Natural killer cell treated with Interleukin-12 subunit alpha and Interleukin-12 subunit beta and Interleukin-15 and Interleukin-18, amount 100 ng/mL, for 72 hours (primary cell): ENCODE data around the gene ATP6V0D1. TPM values are rescaled to one million over a fixed set of nuclear protein-coding genes. Genes with fewer than 3 reads are reported as not detected.
"Not testable (repeated sequence)": the region's sequence is repeated elsewhere in the genome, so short reads cannot be mapped to it uniquely, and the experiment has no call there.

Experiments
- ATAC-seq, 2 donors: fragments of 150-1000 bp; cut with Tn5 transposase in 1 of 2; sonication (Bioruptor Pico), chemical (Tn5 transposase) in 1 of 2; 2 replicates each; pipeline ENCODE4 v1.10.0; 2021
- DNase-seq: peaks from one replicate; pipeline ENCODE4 v3.0.0; 2022; ENCODE audit warnings: low spot score
- H3K27ac Mint-ChIP-seq, 2 donors: 1 replicate in 1 of 2; 2 replicates in 1 of 2; pipeline ENCODE4 v1.8.0; 2022; ENCODE audit warnings: mixed read lengths in 2 of 2, mild to moderate bottlenecking in 1 of 2, moderate library complexity in 1 of 2
- H3K27me3 Mint-ChIP-seq, 2 donors: 1 replicate in 1 of 2; 2 replicates in 1 of 2; pipeline ENCODE4 v1.8.0; 2022; ENCODE audit warnings: mixed read lengths in 2 of 2
- H3K36me3 Mint-ChIP-seq: one replicate; pipeline ENCODE4 v1.8.0; 2022; ENCODE audit warnings: mixed read lengths
- H3K4me1 Mint-ChIP-seq, 2 donors: 1 replicate in 1 of 2; 2 replicates in 1 of 2; pipeline ENCODE4 v1.8.0; 2022; ENCODE audit warnings: low read depth in 2 of 2, mixed read lengths in 2 of 2, mild to moderate bottlenecking in 1 of 2
- H3K4me3 Mint-ChIP-seq: one replicate; pipeline ENCODE4 v1.8.0; 2022; ENCODE audit warnings: mixed read lengths
- H3K9me3 Mint-ChIP-seq: 2 replicates; pipeline ENCODE4 v1.8.0; 2022; ENCODE audit warnings: mixed read lengths
- total RNA-seq, 2 donors: library from RNA; stranded (reverse); gene quantifications; one replicate each; pipeline ENCODE4 v1.2.3, GENCODE V29; 2022

Gene ATP6V0D1
- total RNA-seq, 2 donors from 2014 or later: 66.9 to 85.5 TPM

GRCh38 chr16:67517155-67517445 is 36.1 kb upstream of the ATP6V0D1 start:
- Mint-ChIP-seq H3K4me3 (no peak overlapping the region), H3K4me1 (peaks cover 28 to 31% of the 10 kb centered on the region in 2 donors), H3K27me3 (no peaks in the 10 kb centered on the region), H3K9me3 (no peaks in the 10 kb centered on the region), H3K27ac (no peak overlapping the region), H3K36me3 (no peaks in the 10 kb centered on the region)
- ATAC-seq (no peak), DNase-seq (no peak)

- ATAC-seq (no peak), DNase-seq (no peak)
- Mint-ChIP-seq H3K9me3 (no peaks in the 10 kb centered on the region), H3K27me3 (no peaks in the 10 kb centered on the region), H3K27ac (no peak overlapping the region), H3K36me3 (no peaks in the 10 kb centered on the region), H3K4me1 (peaks cover 28 to 31% of the 10 kb centered on the region in 2 donors), H3K4me3 (no peak overlapping the region)
Observed at GRCh38 chr16:67516296-67517154, 35.6 kb upstream of the ATP6V0D1 start.

GRCh38 chr16:67514382-67514828 is 33.4 kb upstream of the ATP6V0D1 start:
- ATAC-seq (peak; percentile 83 to 84), DNase-seq (peak; percentile 88)
- Mint-ChIP-seq H3K4me3 (no peak overlapping the region), H3K27me3 (no peaks in the 10 kb centered on the region), H3K9me3 (no peaks in the 10 kb centered on the region), H3K4me1 (peaks cover 15 to 17% of the 10 kb centered on the region in 2 donors), H3K27ac (peak overlapping the region in 1 of 2 donors; percentile 25), H3K36me3 (no peaks in the 10 kb centered on the region)

- H3K4me1 Mint-ChIP-seq: peaks cover 10 to 14% of the 10 kb centered on the region in 2 donors
- H3K27ac Mint-ChIP-seq: not testable (repeated sequence)
Observed at GRCh38 chr16:67513892-67514291, 32.9 kb upstream of the ATP6V0D1 start.

GRCh38 chr16:67509016-67509415 is 28.1 kb upstream of the ATP6V0D1 start:
- Mint-ChIP-seq H3K27me3 (no peaks in the 10 kb centered on the region), H3K4me1 (peaks cover 19 to 30% of the 10 kb centered on the region in 2 donors), H3K36me3 (peaks cover 4% of the 10 kb centered on the region), H3K4me3 (no peak overlapping the region), H3K9me3 (no peaks in the 10 kb centered on the region), H3K27ac (no peak overlapping the region)
- no peak for DNase-seq
- no peak for ATAC-seq

More at GRCh38 chr16:67513892-67514291, 32.9 kb upstream of the ATP6V0D1 start:
- not testable (repeated sequence) for H3K27me3 Mint-ChIP-seq, DNase-seq, H3K36me3 Mint-ChIP-seq, H3K9me3 Mint-ChIP-seq, H3K4me3 Mint-ChIP-seq, ATAC-seq

- ATAC-seq (no peak), DNase-seq (no peak)
- peak overlapping the region; percentile 12 for H3K4me3 Mint-ChIP-seq
- peaks cover 4% of the 10 kb centered on the region for H3K36me3 Mint-ChIP-seq
- H3K4me1 Mint-ChIP-seq: peaks cover 29 to 32% of the 10 kb centered on the region in 2 donors
- H3K9me3 Mint-ChIP-seq: no peaks in the 10 kb centered on the region
- H3K27ac Mint-ChIP-seq: peak overlapping the region; percentile 42 to 81
- no peaks in the 10 kb centered on the region for H3K27me3 Mint-ChIP-seq
Observed at GRCh38 chr16:67506468-67506867, 25.5 kb upstream of the ATP6V0D1 start.

GRCh38 chr16:67504031-67505021 is 23.4 kb upstream of the ATP6V0D1 start:
- H3K27ac Mint-ChIP-seq: peak overlapping the region; percentile 80 to 92
- peak overlapping the region; percentile 49 for H3K4me3 Mint-ChIP-seq

GRCh38 chr16:67499106-67499505 is 18.1 kb upstream of the ATP6V0D1 start:
- no peak for DNase-seq
- peak overlapping the region in 1 of 2 donors; percentile 16 for H3K27ac Mint-ChIP-seq
- peaks cover 10 to 20% of the 10 kb centered on the region in 2 donors for H3K4me1 Mint-ChIP-seq
- no peak overlapping the region for H3K4me3 Mint-ChIP-seq
- H3K27me3 Mint-ChIP-seq: no peaks in the 10 kb centered on the region
- H3K36me3 Mint-ChIP-seq: no peaks in the 10 kb centered on the region
- ATAC-seq: no peak
- H3K9me3 Mint-ChIP-seq: no peaks in the 10 kb centered on the region

More at GRCh38 chr16:67504031-67505021, 23.4 kb upstream of the ATP6V0D1 start:
- peak; percentile 94 to 96 for ATAC-seq
- Mint-ChIP-seq H3K9me3 (no peaks in the 10 kb centered on the region), H3K36me3 (peaks cover 4% of the 10 kb centered on the region), H3K4me1 (peaks cover 29 to 34% of the 10 kb centered on the region in 2 donors), H3K27me3 (no peaks in the 10 kb centered on the region)
- DNase-seq: peak; percentile 81

- no peaks in the 10 kb centered on the region for H3K36me3 Mint-ChIP-seq
- ATAC-seq: no peak
- no peak for DNase-seq
- no peaks in the 10 kb centered on the region for H3K9me3 Mint-ChIP-seq
- H3K27ac Mint-ChIP-seq: peak overlapping the region in 1 of 2 donors; percentile 62
- H3K4me3 Mint-ChIP-seq: no peak overlapping the region
- no peaks in the 10 kb centered on the region for H3K27me3 Mint-ChIP-seq
- peaks cover 0 to 6% of the 10 kb centered on the region in 2 donors for H3K4me1 Mint-ChIP-seq
Observed at GRCh38 chr16:67490335-67491096, 9.6 kb upstream of the ATP6V0D1 start.

GRCh38 chr16:67489401-67490083 is 8.6 kb upstream of the ATP6V0D1 start:
- H3K27ac Mint-ChIP-seq: peak overlapping the region; percentile 16 to 24
- no peaks in the 10 kb centered on the region for H3K27me3 Mint-ChIP-seq
- H3K4me1 Mint-ChIP-seq: peaks cover 0 to 4% of the 10 kb centered on the region in 2 donors
- no peak overlapping the region for H3K4me3 Mint-ChIP-seq
- ATAC-seq (no peak), DNase-seq (no peak)
- no peaks in the 10 kb centered on the region for H3K9me3 Mint-ChIP-seq
- H3K36me3 Mint-ChIP-seq: no peaks in the 10 kb centered on the region

- H3K4me1 Mint-ChIP-seq, H3K27ac Mint-ChIP-seq, H3K4me3 Mint-ChIP-seq, DNase-seq, H3K9me3 Mint-ChIP-seq, H3K36me3 Mint-ChIP-seq, ATAC-seq, H3K27me3 Mint-ChIP-seq: not testable (repeated sequence)
Observed at GRCh38 chr16:67487561-67487960, 6.6 kb upstream of the ATP6V0D1 start.

GRCh38 chr16:67486805-67487204 is 5.8 kb upstream of the ATP6V0D1 start:
- no peak overlapping the region for H3K4me3 Mint-ChIP-seq
- DNase-seq: no peak
- H3K4me1 Mint-ChIP-seq: peaks cover 11 to 13% of the 10 kb centered on the region in 2 donors
- H3K27me3 Mint-ChIP-seq: no peaks in the 10 kb centered on the region
- no peak overlapping the region for H3K27ac Mint-ChIP-seq
- H3K36me3 Mint-ChIP-seq: no peaks in the 10 kb centered on the region
- H3K9me3 Mint-ChIP-seq: no peaks in the 10 kb centered on the region
- no peak for ATAC-seq
